Mucosa of descending colon (tissue), 3 donors: ENCODE data around the gene RNF212. TPM values are rescaled to one million over a fixed set of nuclear protein-coding genes. Genes with fewer than 3 reads are reported as not detected.
A peak's percentile ranks its signal among the peaks of the same experiment; 100 is the strongest.

Experiments used
- ATAC-seq: fragments of 200-7000 bp; cut with Tn5 transposase; one replicate; pipeline ENCODE4 v1.9.1; 2020; ENCODE audit warnings: mild to moderate bottlenecking, moderate library complexity
- DNase-seq, 3 donors: peaks; one replicate each; pipeline ENCODE4 v3.0.0-alpha.2; 2020
- H3K36me3 ChIP-seq: fragments of 200-600 bp; one replicate; pipeline ENCODE4 v1.8.0; 2021; ENCODE audit warnings: low read depth, mild to moderate bottlenecking
- H3K4me1 ChIP-seq: fragments of 200-600 bp; one replicate; pipeline ENCODE4 v1.8.0; 2021; ENCODE audit warnings: low read depth, mild to moderate bottlenecking
- H3K4me3 ChIP-seq: fragments of 200-600 bp; one replicate; pipeline ENCODE4 v1.8.0; 2021; ENCODE audit warnings: mild to moderate bottlenecking
- H3K9me3 ChIP-seq: fragments of 200-600 bp; one replicate; pipeline ENCODE4 v1.8.0; 2021; ENCODE audit warnings: mild to moderate bottlenecking
- intact Hi-C, 2 donors: fragments of 100-400 bp; cut with DNase I in 1 of 2; cut with micrococcal nuclease in 1 of 2; formaldehyde crosslinking; loops; one replicate each; pipeline versions ENCODE4 v1.11.0 to v1.11.1; 2022; cut with DNase I, micrococcal nuclease
- total RNA-seq, 3 donors: library from RNA; stranded (reverse); fragmentation: NEBNext Ultra II Directional in 2 of 3; extraction: Animal tissue kit (Norgen Biotek cat#: 25700) in 2 of 3; gene quantifications; one replicate each; pipeline versions ENCODE4 v1.2.1 to v1.2.4, GENCODE V29; 2021 to 2023
- TF ChIP-seq, protein P1 (sequence below): fragments of 200-600 bp; IDR thresholded peaks from one replicate; pipeline ENCODE4 v1.8.0; 2022; ENCODE audit warnings: antibody characterized with exemption, mild to moderate bottlenecking
- donor health status: DM: no; HTN: no; CAD: no; lungs with moderate emphysema.
- donor health status: DM: no; HTN: no; CAD: no.
- donor health status: DM: no; HTN: yes; CAD: no.

RNF212 gene
- total RNA-seq, 3 donors from 2014 or later: 2.3 to 4.9 (median 3.9) TPM

DNA sequence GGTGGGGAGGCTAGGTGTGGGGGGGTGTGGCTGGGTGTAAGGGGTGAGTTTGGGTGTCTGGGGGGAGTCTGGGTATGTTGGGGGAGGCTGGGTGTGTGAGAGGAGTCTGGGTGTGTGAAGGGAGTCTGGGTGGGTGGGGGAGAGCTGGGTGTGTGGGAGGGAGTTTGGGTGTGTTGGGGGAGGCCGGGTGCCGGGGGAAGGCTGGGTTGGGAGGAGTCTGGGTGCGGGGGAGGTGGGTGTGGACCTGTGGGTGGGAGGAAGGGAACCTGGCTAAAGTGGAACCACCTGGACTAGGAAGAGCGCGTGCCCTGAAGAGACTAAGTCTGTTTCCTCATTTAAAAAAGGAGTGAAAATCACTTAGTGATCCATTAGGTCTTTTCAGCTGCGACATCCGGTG lies 40.8 kb upstream of the RNF212 start:
- H3K4me3 ChIP-seq: no peak overlapping the region
- TF ChIP-seq, protein P1, sequence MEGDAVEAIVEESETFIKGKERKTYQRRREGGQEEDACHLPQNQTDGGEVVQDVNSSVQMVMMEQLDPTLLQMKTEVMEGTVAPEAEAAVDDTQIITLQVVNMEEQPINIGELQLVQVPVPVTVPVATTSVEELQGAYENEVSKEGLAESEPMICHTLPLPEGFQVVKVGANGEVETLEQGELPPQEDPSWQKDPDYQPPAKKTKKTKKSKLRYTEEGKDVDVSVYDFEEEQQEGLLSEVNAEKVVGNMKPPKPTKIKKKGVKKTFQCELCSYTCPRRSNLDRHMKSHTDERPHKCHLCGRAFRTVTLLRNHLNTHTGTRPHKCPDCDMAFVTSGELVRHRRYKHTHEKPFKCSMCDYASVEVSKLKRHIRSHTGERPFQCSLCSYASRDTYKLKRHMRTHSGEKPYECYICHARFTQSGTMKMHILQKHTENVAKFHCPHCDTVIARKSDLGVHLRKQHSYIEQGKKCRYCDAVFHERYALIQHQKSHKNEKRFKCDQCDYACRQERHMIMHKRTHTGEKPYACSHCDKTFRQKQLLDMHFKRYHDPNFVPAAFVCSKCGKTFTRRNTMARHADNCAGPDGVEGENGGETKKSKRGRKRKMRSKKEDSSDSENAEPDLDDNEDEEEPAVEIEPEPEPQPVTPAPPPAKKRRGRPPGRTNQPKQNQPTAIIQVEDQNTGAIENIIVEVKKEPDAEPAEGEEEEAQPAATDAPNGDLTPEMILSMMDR: no peak
- ATAC-seq: peak; percentile 27
- no peak for DNase-seq
- H3K36me3 ChIP-seq: no peaks in the 10 kb centered on the region
- H3K4me1 ChIP-seq: no peaks in the 10 kb centered on the region
- H3K9me3 ChIP-seq: peaks cover 7% of the 10 kb centered on the region
- intact Hi-C loops: no loop called here

DNA sequence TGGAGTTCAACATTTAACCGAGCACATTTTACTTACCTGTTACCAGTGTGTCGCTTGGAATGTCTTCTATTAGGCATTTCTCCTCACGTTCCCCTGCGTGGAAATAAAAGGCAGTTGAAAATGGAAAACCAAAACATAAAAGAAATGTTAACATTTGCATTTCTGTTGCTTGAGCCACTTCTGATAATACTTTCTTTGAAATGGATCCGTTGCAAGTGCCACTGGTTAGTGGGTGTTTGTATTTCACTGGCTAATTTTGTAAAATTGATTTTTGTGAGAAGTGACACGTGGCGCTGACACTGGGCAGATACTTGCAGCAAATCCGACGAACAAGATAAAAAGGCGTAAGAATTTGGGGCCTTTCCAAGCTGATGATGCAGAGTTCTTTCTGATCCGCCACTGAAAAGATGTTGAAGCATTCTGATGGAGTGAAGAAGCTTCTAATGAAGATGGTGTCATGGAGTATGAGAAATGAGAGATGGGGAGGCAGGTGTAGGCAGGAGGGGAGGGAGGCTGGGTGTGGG lies 40.3 kb upstream of the RNF212 start:
- intact Hi-C loops: no loop called here
- TF ChIP-seq, protein P1: no peak
- Histone ChIP-seq H3K9me3 (peaks cover 7% of the 10 kb centered on the region), H3K4me1 (no peaks in the 10 kb centered on the region), H3K4me3 (no peak overlapping the region), H3K36me3 (no peaks in the 10 kb centered on the region)
- DNase-seq (no peak), ATAC-seq (no peak)

DNA sequence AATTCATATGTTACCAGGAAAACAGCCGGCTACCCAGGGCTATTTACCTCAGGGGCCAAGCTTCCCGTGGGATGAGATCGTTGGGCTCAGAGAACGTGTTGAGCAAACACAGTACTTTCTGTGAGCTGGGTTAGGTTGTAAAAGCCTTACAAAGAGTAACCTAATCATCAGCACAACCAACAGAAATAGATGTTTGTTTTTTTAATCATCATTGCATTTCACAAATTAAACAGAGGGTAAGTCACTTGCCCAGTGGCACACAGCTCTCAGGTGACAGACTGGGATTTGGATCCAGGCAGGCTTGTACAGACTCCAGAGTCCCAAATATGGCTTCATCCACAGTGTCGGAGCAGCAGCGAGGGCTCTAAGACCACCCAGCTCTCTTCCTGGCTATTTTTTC lies 38.9 kb upstream of the RNF212 start:
- TF ChIP-seq, protein P1: no peak
- Histone ChIP-seq H3K4me3 (no peak overlapping the region), H3K9me3 (no peaks in the 10 kb centered on the region), H3K36me3 (no peaks in the 10 kb centered on the region), H3K4me1 (no peaks in the 10 kb centered on the region)
- ATAC-seq (no peak), DNase-seq (no peak)
- intact Hi-C loops: no loop called here

DNA sequence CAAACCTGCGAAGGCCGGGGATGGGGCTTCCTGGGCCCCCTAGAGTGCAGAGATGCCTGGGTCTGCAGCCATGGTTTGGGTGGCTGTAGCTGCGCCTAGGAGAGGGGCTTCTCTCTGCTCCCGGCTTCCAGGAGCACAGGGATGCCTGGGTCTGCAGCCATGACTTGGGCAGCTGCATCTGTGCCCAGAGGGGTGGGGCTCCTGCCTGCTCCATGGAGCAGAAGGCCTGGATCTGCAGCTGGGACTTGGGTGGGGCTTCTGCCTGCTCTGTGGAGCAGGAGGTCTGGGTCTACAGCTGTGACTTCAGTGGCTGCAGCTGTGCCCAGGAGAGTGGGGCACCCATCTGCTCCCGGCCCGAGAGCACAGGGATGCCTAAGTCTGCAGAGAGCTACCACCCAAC lies 38.2 kb upstream of the RNF212 start:
- Histone ChIP-seq H3K36me3 (no peaks in the 10 kb centered on the region), H3K4me3 (no peak overlapping the region), H3K9me3 (no peaks in the 10 kb centered on the region), H3K4me1 (no peaks in the 10 kb centered on the region)
- DNase-seq (no peak), ATAC-seq (peak; percentile 9)
- intact Hi-C loops: no loop called here
- TF ChIP-seq, protein P1: no peak

DNA sequence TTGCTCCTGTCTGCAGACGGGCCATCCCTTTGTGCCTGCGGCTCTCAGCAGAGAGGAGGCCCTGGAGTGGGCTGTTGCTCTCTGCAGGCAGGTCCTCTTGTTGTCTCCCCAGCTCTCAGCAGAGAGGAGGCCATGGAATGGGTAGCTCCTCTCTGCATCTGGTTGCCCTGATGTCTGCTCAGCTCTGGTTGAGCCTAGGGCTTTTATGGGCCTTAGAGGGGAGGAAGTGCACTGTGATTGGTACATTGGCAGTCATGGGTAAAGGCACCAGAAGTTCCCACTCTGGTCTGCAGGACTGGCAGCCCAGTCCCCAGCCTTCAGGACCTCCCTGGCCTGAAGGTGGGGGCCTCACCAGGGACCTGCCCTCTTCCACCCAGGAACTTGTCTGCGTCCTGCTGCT lies 37.5 kb upstream of the RNF212 start:
- TF ChIP-seq, protein P1: no peak
- Histone ChIP-seq H3K36me3 (no peaks in the 10 kb centered on the region), H3K9me3 (no peaks in the 10 kb centered on the region), H3K4me1 (no peaks in the 10 kb centered on the region), H3K4me3 (no peak overlapping the region)
- ATAC-seq: no peak
- intact Hi-C loops: no loop called here
- no peak for DNase-seq

DNA sequence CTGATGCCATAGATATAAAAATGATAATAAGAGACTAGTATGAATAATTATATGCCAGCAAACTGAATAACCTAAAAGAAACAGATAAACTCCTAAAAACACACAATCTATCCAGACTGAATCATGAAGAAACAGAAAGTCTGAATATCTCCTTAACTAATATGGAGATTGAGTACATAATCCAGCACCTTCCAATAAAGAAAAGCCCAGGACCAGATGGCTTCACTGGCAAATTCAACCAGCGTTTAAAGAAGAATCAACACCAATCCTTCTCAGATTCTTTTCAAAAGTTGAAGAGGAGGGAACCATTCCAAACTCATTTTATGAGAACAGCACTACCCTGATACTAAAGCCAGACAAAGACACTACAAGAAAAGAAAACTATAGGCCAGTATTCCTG lies 26.5 kb upstream of the RNF212 start:
- Histone ChIP-seq H3K36me3 (no peaks in the 10 kb centered on the region), H3K9me3 (no peaks in the 10 kb centered on the region), H3K4me3 (no peak overlapping the region), H3K4me1 (no peaks in the 10 kb centered on the region)
- DNase-seq (no peak), ATAC-seq (no peak)
- intact Hi-C loops: loop anchor here (10.0 kb wide), 2 partner anchors 125 to 215 kb away; no protein-coding TSS in a partner anchor
- TF ChIP-seq, protein P1: no peak
